Measurements from ENCODE around the gene OR6C65.

Gene OR6C65

GRCh38 chr12:55372521-55372920 lies 27.8 kb upstream of the OR6C65 start:
- H2AFZ ChIP-seq (ENCODE audit: low read depth, low read length), result no peak overlapping the region
- H3K36me3 ChIP-seq (ENCODE audit: insufficient read depth, low read length), result no peaks in the 10 kb centered on the region
- no peak overlapping the region for H3K27ac ChIP-seq (ENCODE audit: low read length)
- DNase-seq (no peak), ATAC-seq (ENCODE audit: insufficient read depth, low read depth) (no peak)
- H4K20me1 ChIP-seq (ENCODE audit: insufficient read depth, low read length), result no peaks in the 10 kb centered on the region
- no peak overlapping the region for H3K4me3 ChIP-seq (ENCODE audit: low read depth in 1 of 2, low read length in 2 of 2)
- H3K27me3 ChIP-seq (ENCODE audit: insufficient read depth, low read length, poor library complexity), result peaks cover 8% of the 10 kb centered on the region
- no peaks in the 10 kb centered on the region for H3K9me3 ChIP-seq (ENCODE audit: insufficient read depth, low read length, severe bottlenecking)
- TF ChIP-seq CTCF (IDR thresholded peaks at IDR 0.05; ENCODE audit: borderline replicate concordance, extremely low read depth, low read length, poor library complexity, severe bottlenecking) (no peak), EZH2 (IDR thresholded peaks at IDR 0.05; ENCODE audit: borderline replicate concordance, low read depth, low read length, severe bottlenecking) (no peak)
- no peak overlapping the region for H3K9ac ChIP-seq (ENCODE audit: low read depth, low read length)
- no peaks in the 10 kb centered on the region for H3K79me2 ChIP-seq (ENCODE audit: insufficient read depth, low read length)
- H3K4me1 ChIP-seq (ENCODE audit: insufficient read depth, low read length), result no peaks in the 10 kb centered on the region
- H3K4me2 ChIP-seq (ENCODE audit: insufficient read depth, low read length), result no peak overlapping the region

GRCh38 chr12:55385891-55386290 lies 14.4 kb upstream of the OR6C65 start:
- TF ChIP-seq CTCF (IDR thresholded peaks at IDR 0.05; ENCODE audit: borderline replicate concordance, extremely low read depth, low read length, poor library complexity, severe bottlenecking) (no peak), EZH2 (IDR thresholded peaks at IDR 0.05; ENCODE audit: borderline replicate concordance, low read depth, low read length, severe bottlenecking) (no peak)

GRCh38 chr12:55392032-55392795 lies 8.1 kb upstream of the OR6C65 start:
- DNase-seq, result no peak
- H3K4me2 ChIP-seq (ENCODE audit: insufficient read depth, low read length), result no peak overlapping the region
- no peak overlapping the region for H3K27ac ChIP-seq (ENCODE audit: low read length)
- no peaks in the 10 kb centered on the region for H3K36me3 ChIP-seq (ENCODE audit: insufficient read depth, low read length)
- H3K27me3 ChIP-seq (ENCODE audit: insufficient read depth, low read length, poor library complexity), result no peaks in the 10 kb centered on the region
- H3K4me1 ChIP-seq (ENCODE audit: insufficient read depth, low read length), result no peaks in the 10 kb centered on the region
- H3K79me2 ChIP-seq (ENCODE audit: insufficient read depth, low read length), result no peaks in the 10 kb centered on the region
- H3K4me3 ChIP-seq (ENCODE audit: low read depth in 1 of 2, low read length in 2 of 2), result no peak overlapping the region
- TF ChIP-seq CTCF (IDR thresholded peaks at IDR 0.05; ENCODE audit: borderline replicate concordance, extremely low read depth, low read length, poor library complexity, severe bottlenecking), result no peak
- no peak for TF ChIP-seq EZH2 (IDR thresholded peaks at IDR 0.05; ENCODE audit: borderline replicate concordance, low read depth, low read length, severe bottlenecking)
- no peak overlapping the region for H3K9ac ChIP-seq (ENCODE audit: low read depth, low read length)
- H2AFZ ChIP-seq (ENCODE audit: low read depth, low read length), result no peak overlapping the region
- no peak for ATAC-seq (ENCODE audit: insufficient read depth, low read depth)
- H4K20me1 ChIP-seq (ENCODE audit: insufficient read depth, low read length), result no peaks in the 10 kb centered on the region
- H3K9me3 ChIP-seq (ENCODE audit: insufficient read depth, low read length, severe bottlenecking), result no peaks in the 10 kb centered on the region

More at GRCh38 chr12:55385891-55386290, 14.4 kb upstream of the OR6C65 start:
- Histone ChIP-seq H3K36me3 (ENCODE audit: insufficient read depth, low read length) (no peaks in the 10 kb centered on the region), H3K4me1 (ENCODE audit: insufficient read depth, low read length) (no peaks in the 10 kb centered on the region), H3K4me2 (ENCODE audit: insufficient read depth, low read length) (no peak overlapping the region), H3K9ac (ENCODE audit: low read depth, low read length) (no peak overlapping the region), H3K9me3 (ENCODE audit: insufficient read depth, low read length, severe bottlenecking) (no peaks in the 10 kb centered on the region), H4K20me1 (ENCODE audit: insufficient read depth, low read length) (no peaks in the 10 kb centered on the region), H2AFZ (ENCODE audit: low read depth, low read length) (no peak overlapping the region), H3K27ac (ENCODE audit: low read length) (no peak overlapping the region), H3K27me3 (ENCODE audit: insufficient read depth, low read length, poor library complexity) (peaks cover 4% of the 10 kb centered on the region), H3K79me2 (ENCODE audit: insufficient read depth, low read length) (no peaks in the 10 kb centered on the region), H3K4me3 (ENCODE audit: low read depth in 1 of 2, low read length in 2 of 2) (no peak overlapping the region)
- no peak for ATAC-seq (ENCODE audit: insufficient read depth, low read depth)
- no peak for DNase-seq
